Pancreas (tissue), 10 donors: ENCODE measurements around the gene ZBTB6. TPM values are rescaled to one million over a fixed set of nuclear protein-coding genes. Genes with fewer than 3 reads are reported as not detected.

Source experiments
- ATAC-seq, 4 donors: fragments of 200-7000 bp; cut with Tn5 transposase; one replicate each; pipeline versions ENCODE4 v1.8.0 to v1.9.1; 2020; ENCODE audit warnings: mild to moderate bottlenecking in 4 of 4, moderate library complexity in 4 of 4
- DNase-seq, 6 donors: peaks; one replicate each; pipeline ENCODE4 v3.0.0-alpha.2; 2020
- FAIRE-seq: peaks from 2 replicates; lab custom pipeline; 2012; peaks lifted over from hg19 to GRCh38; lab: Jason Lieb, UNC
- H3K27ac ChIP-seq, 4 donors: fragments of 200-600 bp; sonication (generic); 1 replicate in 3 of 4; 2 replicates in 1 of 4; pipeline versions ENCODE4 v1.5.0 to v1.8.0; 2020
- H3K27me3 ChIP-seq, 4 donors: fragments of 200-600 bp; one replicate each; pipeline ENCODE4 v1.8.0; 2021
- H3K36me3 ChIP-seq, 3 donors: fragments of 200-600 bp; sonication (generic) in 1 of 3; one replicate each; pipeline versions ENCODE4 v1.5.0 to v1.8.0; 2020 to 2021
- H3K4me1 ChIP-seq, 3 donors: fragments of 200-600 bp; one replicate each; pipeline ENCODE4 v1.8.0; 2021
- H3K4me3 ChIP-seq, 4 donors: fragments of 200-600 bp; sonication (generic) in 2 of 4; one replicate each; pipeline versions ENCODE4 v1.5.0 to v1.8.0; 2020 to 2021
- H3K9me3 ChIP-seq, 4 donors: fragments of 200-600 bp; one replicate each; pipeline ENCODE4 v1.8.0; 2021
- CTCF ChIP-seq, 4 donors: fragments of 200-600 bp; sonication (generic) in 3 of 4; IDR thresholded peaks; one replicate each; pipeline versions ENCODE4 v1.5.0 to v1.8.0; 2021; ENCODE audit warnings: antibody characterized with exemption in 4 of 4
- WGBS, 2 donors: extraction: QIAGEN DNeasy Blood & Tissue Kit; methylation state at CpG; one replicate each; pipeline ENCODE4 v1.1.7; 2013; 5-methylcytosine and 5-hydroxymethylcytosine counted together
- intact Hi-C, 3 donors: fragments of 100-400 bp; cut with DNase I; formaldehyde crosslinking; loops; one replicate each; pipeline versions ENCODE4 v1.11.1 to v1.14.2; 2022
- polyA plus RNA-seq, 2 donors: library from polyadenylated mRNA; stranded (reverse); fragments of 200-250 nt; gene quantifications; one replicate each; pipeline ENCODE4 v1.2.3, GENCODE V29; 2013
- total RNA-seq, 6 donors: library from RNA; stranded (reverse); fragmentation: NEBNext Ultra II Directional in 4 of 6; extraction: Animal tissue kit (Norgen Biotek cat#: 25700) in 4 of 6; gene quantifications; one replicate each; pipeline versions ENCODE4 v1.2.1 to v1.2.4, GENCODE V29; 2021 to 2023
- donor health status: healthy with polysubstance abuse.
- donor health status: DM: no; HTN: no; CAD: no; lungs with moderate emphysema.
- donor health status: DM: no; HTN: no; CAD: no.
- donor health status: control.
- donor health status: control.
- donor health status: Bipolar disorder and iron deficiency.
- donor health status: DM: yes; HTN: yes; CAD: no.
- donor health status: DM: no; HTN: no; CAD: no.
- donor health status: DM: no; HTN: no; CAD: no.
- donor health status: DM: yes; HTN: yes; CAD: no.

Gene ZBTB6
- total RNA-seq (1 to 10 TPM; 2.2 to 5.3 (median 3.2) TPM), polyA plus RNA-seq (1 to 10 TPM in 1 of 2 donors, under 1 TPM in 1; 0.87 to 3.4 TPM)

DNA sequence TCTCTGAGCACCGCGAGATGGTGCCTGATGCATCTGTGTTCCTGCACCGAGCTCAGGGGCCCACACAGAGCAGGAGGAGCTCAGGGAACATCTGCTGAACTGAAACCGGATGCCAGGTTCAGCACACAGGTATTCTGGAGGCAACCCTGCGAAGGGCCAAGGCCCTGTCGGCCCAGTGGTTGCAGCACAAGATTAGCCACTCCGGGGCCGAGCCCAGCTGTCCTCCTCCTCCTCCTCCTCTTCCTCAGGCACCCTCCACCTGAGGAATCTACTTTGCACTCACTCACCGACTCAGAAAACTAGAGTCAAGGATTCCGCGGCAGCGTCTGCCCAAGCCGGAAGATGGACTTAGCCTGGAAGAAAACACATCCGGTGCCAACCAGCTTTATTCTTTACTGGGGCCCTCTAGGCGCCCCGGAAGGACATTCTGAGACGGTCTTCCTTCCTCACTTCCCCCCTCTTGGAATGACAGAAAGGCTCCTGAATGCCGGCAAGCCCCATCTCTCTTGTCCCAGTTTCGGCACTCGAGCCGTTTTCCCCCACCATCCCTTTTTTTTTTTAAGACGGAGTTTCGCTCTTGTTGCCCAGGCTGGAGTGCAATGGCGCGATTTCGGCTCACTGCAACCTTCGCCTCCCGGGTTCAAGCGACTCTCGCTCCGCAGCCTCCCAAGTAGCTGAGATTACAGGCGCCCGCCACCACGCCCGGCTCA lies at the start of gene ZBTB6:
Gene ZBTB6 (minus strand): TSS at position 360 of the 710 bp plus-strand sequence. CDS start 1,251 bp downstream, outside the sequence.
- no peak for FAIRE-seq
- H3K4me1 ChIP-seq: peaks cover 0 to 8% (median 5%) of the 10 kb centered on the region in 3 donors
- H3K27me3 ChIP-seq: no peaks in the 10 kb centered on the region
- no peaks in the 10 kb centered on the region for H3K9me3 ChIP-seq
- intact Hi-C loops: no loop called here
- peaks cover 0 to 8% (median 5%) of the 10 kb centered on the region in 3 donors for H3K36me3 ChIP-seq
- DNase-seq: peak; percentile 48 to 79 (median 67)
- peak; percentile 99 to 100 (median 99) for ATAC-seq
- 0 to 1% methylated on average over 35 of the region's 35 CpGs for WGBS, 2 donors
- peak within 1 kb of the TSS; percentile 16 to 63 (median 56) for H3K4me3 ChIP-seq
- peak within 1 kb of the TSS in 3 of 4 donors; percentile 18 to 70 (median 53) for H3K27ac ChIP-seq
- TF ChIP-seq CTCF (IDR thresholded peaks at IDR 0.05): no peak

DNA sequence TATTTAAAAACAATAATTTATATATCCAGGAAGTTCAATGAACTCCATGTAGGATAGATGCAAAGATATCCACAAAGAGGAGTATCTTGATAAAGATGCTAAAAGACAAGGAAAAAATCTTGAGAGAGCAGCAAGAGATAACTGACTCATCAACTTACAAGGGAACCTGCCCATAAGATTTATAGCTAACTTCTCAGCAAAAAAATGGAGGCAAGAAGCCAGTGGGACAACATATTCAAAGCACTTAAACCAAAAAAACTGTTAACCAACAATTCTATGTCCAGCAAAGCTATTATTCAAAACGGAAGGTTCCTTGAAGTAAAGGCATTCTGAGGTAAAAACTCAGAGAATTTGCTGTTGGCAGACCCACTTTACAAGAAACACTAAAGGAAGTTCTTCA lies 48.0 kb upstream of the ZBTB6 start:
- WGBS, 2 donors: 88 to 94% methylated on average over 1 of the region's 1 CpG
- no peaks in the 10 kb centered on the region for H3K36me3 ChIP-seq
- H3K27ac ChIP-seq: no peak overlapping the region
- no peak overlapping the region for H3K4me3 ChIP-seq
- ATAC-seq: no peak
- no peak for TF ChIP-seq CTCF (IDR thresholded peaks at IDR 0.05)
- no peaks in the 10 kb centered on the region for H3K9me3 ChIP-seq
- H3K27me3 ChIP-seq: no peaks in the 10 kb centered on the region
- DNase-seq: no peak
- intact Hi-C loops: no loop called here
- no peaks in the 10 kb centered on the region for H3K4me1 ChIP-seq
- no peak for FAIRE-seq

DNA sequence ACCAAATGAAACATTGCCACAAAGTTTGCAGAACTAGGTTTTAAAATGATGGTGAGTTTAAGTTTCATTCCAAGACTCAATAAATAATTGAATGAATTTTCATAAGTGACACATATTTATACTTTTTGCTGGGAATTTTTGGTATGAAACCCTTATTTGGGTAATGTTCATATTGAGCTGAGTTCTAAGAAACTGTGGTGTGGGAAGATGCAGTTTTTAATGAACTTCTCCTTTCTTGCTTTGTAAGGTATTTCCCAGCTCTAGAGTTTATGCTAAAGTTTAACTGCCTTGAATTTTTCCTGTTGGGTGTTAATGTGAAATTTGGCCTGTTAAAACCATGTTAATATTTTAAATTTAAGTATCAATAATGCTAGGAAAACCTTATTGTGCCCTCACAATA lies 42.8 kb upstream of the ZBTB6 start:
- Histone ChIP-seq H3K4me3 (no peak overlapping the region), H3K27ac (peak overlapping the region in 1 of 4 donors; percentile 64), H3K4me1 (peaks cover 17 to 27% (median 20%) of the 10 kb centered on the region in 3 donors), H3K36me3 (no peaks in the 10 kb centered on the region), H3K9me3 (no peaks in the 10 kb centered on the region), H3K27me3 (no peaks in the 10 kb centered on the region)
- FAIRE-seq: no peak
- intact Hi-C loops: no loop called here
- DNase-seq: no peak
- no peak for TF ChIP-seq CTCF (IDR thresholded peaks at IDR 0.05)
- no peak for ATAC-seq

DNA sequence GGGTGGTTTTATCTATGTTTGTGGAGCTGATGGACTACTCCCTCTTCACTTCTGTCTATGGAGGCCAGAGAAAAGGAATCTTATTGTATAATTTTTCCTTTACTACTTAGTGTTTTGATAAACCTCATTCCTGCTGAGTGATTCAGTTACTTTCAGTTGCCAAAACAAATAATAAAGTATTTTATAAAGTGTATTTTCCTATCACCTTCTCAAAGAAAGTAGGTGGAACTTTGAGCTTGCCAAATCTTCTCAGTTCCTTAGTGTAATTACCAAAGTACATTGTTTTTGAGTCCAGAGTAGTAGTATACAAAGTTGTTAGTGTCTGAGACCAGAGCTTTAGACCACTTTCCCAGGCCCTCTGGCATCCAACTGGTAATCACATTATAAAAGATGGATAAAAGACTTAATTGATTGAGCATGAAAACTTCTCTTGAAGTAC lies 41.1 kb upstream of the ZBTB6 start:
- Histone ChIP-seq H3K9me3 (no peaks in the 10 kb centered on the region), H3K4me3 (no peak overlapping the region), H3K36me3 (no peaks in the 10 kb centered on the region), H3K4me1 (peaks cover 17 to 36% (median 20%) of the 10 kb centered on the region in 3 donors), H3K27me3 (no peaks in the 10 kb centered on the region), H3K27ac (peak overlapping the region in 2 of 4 donors; percentile 43 to 64)
- ATAC-seq (peak; percentile 57 to 87 (median 66)), DNase-seq (no peak), FAIRE-seq (no peak)
- intact Hi-C loops: no loop called here
- no peak for TF ChIP-seq CTCF (IDR thresholded peaks at IDR 0.05)

- ATAC-seq: no peak
- FAIRE-seq: no peak
- H3K27ac ChIP-seq: no peak overlapping the region
- H3K9me3 ChIP-seq: no peaks in the 10 kb centered on the region
- H3K27me3 ChIP-seq: no peaks in the 10 kb centered on the region
- no peak overlapping the region for H3K4me3 ChIP-seq
- no peak for DNase-seq
- no peak for TF ChIP-seq CTCF (IDR thresholded peaks at IDR 0.05)
- intact Hi-C loops: no loop called here
- peaks cover 24 to 56% (median 35%) of the 10 kb centered on the region in 3 donors for H3K4me1 ChIP-seq
- WGBS, 2 donors: 95 to 100% methylated on average over 1 of the region's 1 CpG
- no peaks in the 10 kb centered on the region for H3K36me3 ChIP-seq
Measured at GRCh38 chr9:122951056-122951455, 37.9 kb upstream of the ZBTB6 start.
